ENCODE measurements around the gene FBXL16.
"Not testable (repeated sequence)": the region's sequence is repeated elsewhere in the genome, so short reads cannot be mapped to it uniquely, and the experiment has no call there.

Gene FBXL16

DNA sequence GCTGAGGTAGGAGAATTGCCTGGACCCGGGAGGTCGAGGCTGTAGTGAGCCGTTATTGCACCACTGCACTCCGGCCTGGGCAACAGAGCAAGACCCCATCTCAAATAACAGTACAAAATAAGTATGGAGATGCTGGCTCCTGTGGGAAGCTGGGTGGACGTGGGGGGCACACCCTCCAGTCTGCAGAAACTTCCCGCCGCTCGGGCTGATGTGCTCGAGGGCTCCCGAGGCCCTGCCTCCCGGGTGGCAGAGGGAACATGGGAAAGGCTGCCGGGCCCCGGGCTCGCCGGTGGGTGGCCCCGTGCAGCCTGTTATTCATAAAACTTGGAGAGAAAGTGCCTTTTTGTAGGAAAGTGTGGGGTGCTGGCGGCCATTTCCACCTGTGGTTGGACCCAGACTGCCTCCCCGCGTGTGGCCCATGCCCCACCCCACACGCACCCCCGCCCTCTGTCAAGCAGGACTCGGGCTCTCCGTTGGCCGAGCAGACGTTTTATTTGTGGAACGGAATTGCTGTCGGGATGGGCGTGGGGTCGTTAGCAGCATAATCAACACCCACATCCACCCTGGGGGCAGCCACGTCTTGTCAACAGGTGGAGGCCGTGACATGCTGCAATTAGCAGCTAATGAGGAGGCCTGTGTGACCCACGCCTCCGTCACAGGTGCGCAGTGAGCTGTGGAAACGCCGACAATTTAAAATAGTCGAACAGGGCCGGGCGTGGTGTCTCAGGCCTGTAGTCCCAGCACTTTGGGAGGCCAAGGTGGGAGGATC, 42.6 kb upstream of the FBXL16 start:
- Histone ChIP-seq H3K27ac (replicated peaks) (no peak overlapping the region), H3K27me3 (ENCODE audit: insufficient read depth, poor library complexity, severe bottlenecking) (no peaks in the 10 kb centered on the region), H3K4me3 (replicated peaks; ENCODE audit: insufficient read depth, low read length) (no peak overlapping the region)
- TF ChIP-seq POLR2AphosphoS5 (IDR thresholded peaks at IDR 0.05; ENCODE audit: low read depth) = no peak
- no peak for TF ChIP-seq SPI1 (IDR thresholded peaks at IDR 0.05; ENCODE audit: borderline replicate concordance, low read depth)
- TF ChIP-seq, protein P1, sequence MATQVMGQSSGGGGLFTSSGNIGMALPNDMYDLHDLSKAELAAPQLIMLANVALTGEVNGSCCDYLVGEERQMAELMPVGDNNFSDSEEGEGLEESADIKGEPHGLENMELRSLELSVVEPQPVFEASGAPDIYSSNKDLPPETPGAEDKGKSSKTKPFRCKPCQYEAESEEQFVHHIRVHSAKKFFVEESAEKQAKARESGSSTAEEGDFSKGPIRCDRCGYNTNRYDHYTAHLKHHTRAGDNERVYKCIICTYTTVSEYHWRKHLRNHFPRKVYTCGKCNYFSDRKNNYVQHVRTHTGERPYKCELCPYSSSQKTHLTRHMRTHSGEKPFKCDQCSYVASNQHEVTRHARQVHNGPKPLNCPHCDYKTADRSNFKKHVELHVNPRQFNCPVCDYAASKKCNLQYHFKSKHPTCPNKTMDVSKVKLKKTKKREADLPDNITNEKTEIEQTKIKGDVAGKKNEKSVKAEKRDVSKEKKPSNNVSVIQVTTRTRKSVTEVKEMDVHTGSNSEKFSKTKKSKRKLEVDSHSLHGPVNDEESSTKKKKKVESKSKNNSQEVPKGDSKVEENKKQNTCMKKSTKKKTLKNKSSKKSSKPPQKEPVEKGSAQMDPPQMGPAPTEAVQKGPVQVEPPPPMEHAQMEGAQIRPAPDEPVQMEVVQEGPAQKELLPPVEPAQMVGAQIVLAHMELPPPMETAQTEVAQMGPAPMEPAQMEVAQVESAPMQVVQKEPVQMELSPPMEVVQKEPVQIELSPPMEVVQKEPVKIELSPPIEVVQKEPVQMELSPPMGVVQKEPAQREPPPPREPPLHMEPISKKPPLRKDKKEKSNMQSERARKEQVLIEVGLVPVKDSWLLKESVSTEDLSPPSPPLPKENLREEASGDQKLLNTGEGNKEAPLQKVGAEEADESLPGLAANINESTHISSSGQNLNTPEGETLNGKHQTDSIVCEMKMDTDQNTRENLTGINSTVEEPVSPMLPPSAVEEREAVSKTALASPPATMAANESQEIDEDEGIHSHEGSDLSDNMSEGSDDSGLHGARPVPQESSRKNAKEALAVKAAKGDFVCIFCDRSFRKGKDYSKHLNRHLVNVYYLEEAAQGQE (IDR thresholded peaks at IDR 0.05; ENCODE audit: insufficient replicate concordance, low read depth) = no peak
- DNase-seq (ENCODE audit: low read depth in 1 of 2, low spot score in 1 of 2) = no peak

- no peak overlapping the region for H3K4me3 ChIP-seq (replicated peaks; ENCODE audit: insufficient read depth, low read length)
- H3K27me3 ChIP-seq (ENCODE audit: insufficient read depth, poor library complexity, severe bottlenecking) = no peaks in the 10 kb centered on the region
- no peak overlapping the region for H3K27ac ChIP-seq (replicated peaks)
- DNase-seq (ENCODE audit: low read depth in 1 of 2, low spot score in 1 of 2) = no peak
- TF ChIP-seq SPI1 (IDR thresholded peaks at IDR 0.05; ENCODE audit: borderline replicate concordance, low read depth) (no peak), GABPA (IDR thresholded peaks at IDR 0.05; ENCODE audit: low read depth) (no peak), POLR2AphosphoS5 (IDR thresholded peaks at IDR 0.05; ENCODE audit: low read depth) (no peak)
- TF ChIP-seq, protein P1 (IDR thresholded peaks at IDR 0.05; ENCODE audit: insufficient replicate concordance, low read depth) = no peak
- TF ChIP-seq, protein P2, sequence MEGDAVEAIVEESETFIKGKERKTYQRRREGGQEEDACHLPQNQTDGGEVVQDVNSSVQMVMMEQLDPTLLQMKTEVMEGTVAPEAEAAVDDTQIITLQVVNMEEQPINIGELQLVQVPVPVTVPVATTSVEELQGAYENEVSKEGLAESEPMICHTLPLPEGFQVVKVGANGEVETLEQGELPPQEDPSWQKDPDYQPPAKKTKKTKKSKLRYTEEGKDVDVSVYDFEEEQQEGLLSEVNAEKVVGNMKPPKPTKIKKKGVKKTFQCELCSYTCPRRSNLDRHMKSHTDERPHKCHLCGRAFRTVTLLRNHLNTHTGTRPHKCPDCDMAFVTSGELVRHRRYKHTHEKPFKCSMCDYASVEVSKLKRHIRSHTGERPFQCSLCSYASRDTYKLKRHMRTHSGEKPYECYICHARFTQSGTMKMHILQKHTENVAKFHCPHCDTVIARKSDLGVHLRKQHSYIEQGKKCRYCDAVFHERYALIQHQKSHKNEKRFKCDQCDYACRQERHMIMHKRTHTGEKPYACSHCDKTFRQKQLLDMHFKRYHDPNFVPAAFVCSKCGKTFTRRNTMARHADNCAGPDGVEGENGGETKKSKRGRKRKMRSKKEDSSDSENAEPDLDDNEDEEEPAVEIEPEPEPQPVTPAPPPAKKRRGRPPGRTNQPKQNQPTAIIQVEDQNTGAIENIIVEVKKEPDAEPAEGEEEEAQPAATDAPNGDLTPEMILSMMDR (IDR thresholded peaks at IDR 0.05; ENCODE audit: insufficient read depth, low read length) = no peak
Observed at GRCh38 chr16:746637-747036, 41.0 kb upstream of the FBXL16 start.

DNA sequence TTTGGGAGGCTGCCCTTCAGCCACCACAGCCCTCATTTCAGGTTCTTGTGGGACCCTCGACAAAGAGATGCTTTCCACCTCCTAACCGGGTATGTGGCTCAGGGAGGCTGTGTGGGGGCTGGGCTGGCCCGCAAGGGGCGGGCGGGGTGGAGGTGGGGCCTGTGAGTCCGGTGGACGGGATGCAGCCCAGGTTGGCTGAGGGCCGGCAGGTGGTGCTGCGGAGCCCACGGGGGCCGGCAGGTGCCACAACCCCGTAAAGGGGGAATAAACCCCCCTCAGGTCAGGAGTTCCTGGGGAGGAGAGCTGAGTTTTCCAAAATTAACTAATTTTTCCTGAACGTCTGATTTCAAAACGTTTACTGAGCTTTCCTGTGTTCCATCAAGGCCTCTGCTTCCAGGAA, 40.1 kb upstream of the FBXL16 start:
- no peak for TF ChIP-seq SPI1 (IDR thresholded peaks at IDR 0.05; ENCODE audit: borderline replicate concordance, low read depth)
- TF ChIP-seq, protein P1 (IDR thresholded peaks at IDR 0.05; ENCODE audit: insufficient replicate concordance, low read depth) = no peak
- no peak for TF ChIP-seq GABPA (IDR thresholded peaks at IDR 0.05; ENCODE audit: low read depth)
- no peaks in the 10 kb centered on the region for H3K27me3 ChIP-seq (ENCODE audit: insufficient read depth, poor library complexity, severe bottlenecking)
- DNase-seq (ENCODE audit: low read depth in 1 of 2, low spot score in 1 of 2) = no peak
- no peak overlapping the region for H3K27ac ChIP-seq (replicated peaks)
- H3K4me3 ChIP-seq (replicated peaks; ENCODE audit: insufficient read depth, low read length) = no peak overlapping the region

- Histone ChIP-seq H3K27ac (replicated peaks) (no peak overlapping the region), H3K4me3 (replicated peaks; ENCODE audit: insufficient read depth, low read length) (no peak overlapping the region), H3K27me3 (ENCODE audit: insufficient read depth, poor library complexity, severe bottlenecking) (no peaks in the 10 kb centered on the region)
- TF ChIP-seq, protein P1 (IDR thresholded peaks at IDR 0.05; ENCODE audit: insufficient replicate concordance, low read depth) = no peak
- no peak for TF ChIP-seq GABPA (IDR thresholded peaks at IDR 0.05; ENCODE audit: low read depth)
- TF ChIP-seq POLR2AphosphoS5 (IDR thresholded peaks at IDR 0.05; ENCODE audit: low read depth) = no peak
- TF ChIP-seq, protein P2 (IDR thresholded peaks at IDR 0.05; ENCODE audit: insufficient read depth, low read length) = no peak
- TF ChIP-seq SPI1 (IDR thresholded peaks at IDR 0.05; ENCODE audit: borderline replicate concordance, low read depth) = no peak
- DNase-seq (ENCODE audit: low read depth in 1 of 2, low spot score in 1 of 2) = no peak
Observed at GRCh38 chr16:743794-744500, 38.3 kb upstream of the FBXL16 start.

- H3K27me3 ChIP-seq (ENCODE audit: insufficient read depth, poor library complexity, severe bottlenecking); DNase-seq (ENCODE audit: low read depth in 1 of 2, low spot score in 1 of 2); H3K27ac ChIP-seq (replicated peaks); H3K4me3 ChIP-seq (replicated peaks; ENCODE audit: insufficient read depth, low read length): not testable (repeated sequence)
Observed at GRCh38 chr16:742894-743293, 37.3 kb upstream of the FBXL16 start.

All from HL-60 (cell line).